Gastrocnemius medialis (tissue), 4 donors: ENCODE data around the gene FBLN2.

Experiments used
- POLR2A ChIP-seq, 2 donors: fragments of 450-650 bp; IDR thresholded peaks; one replicate each; pipeline ENCODE4 v1.6.1; 2017; ENCODE audit warnings: antibody characterized with exemption in 2 of 2, mild to moderate bottlenecking in 2 of 2, moderate library complexity in 2 of 2
- TF ChIP-seq, protein P1 (sequence below), 5 experiments: fragments of 450-650 bp in 3 of 5; fragments of 200-600 bp in 2 of 5; sonication (generic) in 2 of 5; IDR thresholded peaks in 4 of 5; conservative IDR thresholded peaks in 1 of 5; 1 replicate in 4 of 5; 2 replicates in 1 of 5; pipeline ENCODE4 v1.5.1; 2016 to 2019; ENCODE audit warnings: antibody characterized with exemption in 5 of 5, mild to moderate bottlenecking in 3 of 5, moderate library complexity in 3 of 5

DNA sequence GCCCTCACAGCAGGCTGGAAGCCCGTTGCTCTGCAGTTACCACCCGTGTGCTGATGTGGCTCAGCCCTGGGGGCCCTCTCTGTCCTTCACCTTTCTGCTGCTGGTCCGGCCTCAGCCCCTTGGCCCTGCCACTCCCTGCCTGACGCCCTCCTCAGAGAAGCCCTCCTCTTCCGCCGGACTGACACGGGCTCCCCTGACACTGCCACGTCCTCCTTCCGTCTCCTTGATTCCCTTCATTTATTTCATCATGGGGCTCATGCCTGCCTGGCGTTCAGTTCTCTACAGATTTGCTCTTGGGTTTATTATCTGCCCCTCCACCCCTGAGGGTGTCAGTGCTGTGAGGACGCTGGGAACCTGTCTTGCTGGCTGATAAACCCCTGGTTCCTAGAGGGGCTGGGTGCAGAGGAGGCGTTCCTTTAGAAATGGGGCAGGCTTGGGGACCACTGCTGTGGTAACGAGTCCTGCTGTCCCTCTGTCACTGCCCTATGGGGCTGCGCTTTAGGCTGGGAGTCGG, 19.6 kb downstream of the FBLN2 start:
- TF ChIP-seq, protein P1, sequence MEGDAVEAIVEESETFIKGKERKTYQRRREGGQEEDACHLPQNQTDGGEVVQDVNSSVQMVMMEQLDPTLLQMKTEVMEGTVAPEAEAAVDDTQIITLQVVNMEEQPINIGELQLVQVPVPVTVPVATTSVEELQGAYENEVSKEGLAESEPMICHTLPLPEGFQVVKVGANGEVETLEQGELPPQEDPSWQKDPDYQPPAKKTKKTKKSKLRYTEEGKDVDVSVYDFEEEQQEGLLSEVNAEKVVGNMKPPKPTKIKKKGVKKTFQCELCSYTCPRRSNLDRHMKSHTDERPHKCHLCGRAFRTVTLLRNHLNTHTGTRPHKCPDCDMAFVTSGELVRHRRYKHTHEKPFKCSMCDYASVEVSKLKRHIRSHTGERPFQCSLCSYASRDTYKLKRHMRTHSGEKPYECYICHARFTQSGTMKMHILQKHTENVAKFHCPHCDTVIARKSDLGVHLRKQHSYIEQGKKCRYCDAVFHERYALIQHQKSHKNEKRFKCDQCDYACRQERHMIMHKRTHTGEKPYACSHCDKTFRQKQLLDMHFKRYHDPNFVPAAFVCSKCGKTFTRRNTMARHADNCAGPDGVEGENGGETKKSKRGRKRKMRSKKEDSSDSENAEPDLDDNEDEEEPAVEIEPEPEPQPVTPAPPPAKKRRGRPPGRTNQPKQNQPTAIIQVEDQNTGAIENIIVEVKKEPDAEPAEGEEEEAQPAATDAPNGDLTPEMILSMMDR (IDR thresholded peaks at IDR 0.05 in 4 of 5, conservative IDR thresholded peaks at IDR 0.05 in 1 of 5), result no peak
- TF ChIP-seq POLR2A (IDR thresholded peaks at IDR 0.05), result no peak
